ENCODE data around the gene MRFAP1.
"Not testable (repeated sequence)": the region's sequence is repeated elsewhere in the genome, so short reads cannot be mapped to it uniquely, and the experiment has no call there.

The MRFAP1 gene

DNA sequence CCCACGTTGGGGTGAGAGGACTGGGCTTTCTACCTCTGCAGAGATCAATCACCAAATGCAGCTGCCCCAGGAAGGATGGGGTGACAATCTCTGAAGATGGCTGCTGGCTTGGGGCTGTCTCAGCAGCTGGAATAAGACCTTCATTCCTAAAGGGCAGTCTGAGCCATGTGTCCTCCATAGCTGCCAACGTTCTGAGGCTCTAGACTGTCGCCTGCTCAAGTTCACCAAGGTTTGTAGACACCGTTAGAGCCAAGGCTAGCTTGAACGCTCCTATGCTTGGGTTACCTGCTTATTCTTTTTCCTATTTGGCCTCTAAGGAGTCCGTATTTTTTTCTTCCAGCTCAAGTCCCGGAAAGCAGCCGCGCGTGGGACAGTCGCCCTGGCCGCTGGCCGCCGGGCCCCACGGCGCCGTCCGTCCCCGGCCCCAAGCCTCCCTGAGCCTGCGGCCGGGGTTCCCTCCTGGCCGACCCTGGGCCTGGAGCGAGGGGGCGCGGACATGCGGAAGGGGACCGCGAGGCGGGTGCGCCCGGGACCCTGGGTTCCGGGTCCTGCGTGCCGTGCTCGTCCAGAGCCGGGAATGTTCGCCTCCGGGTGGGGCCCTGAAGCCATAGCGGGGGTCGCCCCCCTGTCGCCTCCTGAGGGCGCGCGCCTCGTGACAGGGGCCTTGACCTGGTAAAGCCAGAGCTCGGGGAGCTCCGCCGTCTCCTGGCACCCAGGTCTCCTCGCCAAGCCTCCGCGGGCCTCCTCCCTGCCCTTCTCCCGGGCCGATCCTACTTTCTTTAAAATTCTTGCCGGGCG is 23.3 kb downstream of the MRFAP1 start:
- FAIRE-seq (no peak), DNase-seq (ENCODE audit: low spot score) (no peak)

DNA sequence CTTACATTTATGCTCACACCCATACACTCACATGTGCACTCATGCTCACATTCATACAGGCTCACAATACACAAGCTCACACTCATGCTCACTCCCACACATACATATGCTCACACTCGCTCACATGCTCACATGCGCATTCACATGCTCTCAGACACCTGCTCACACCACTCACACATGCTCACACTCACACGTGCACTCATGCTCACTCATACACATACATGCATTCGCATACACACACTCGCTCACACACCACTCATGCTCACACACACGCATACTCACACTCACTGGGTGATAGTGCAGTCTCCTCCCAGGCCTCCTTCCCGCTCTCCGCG is 24.8 kb downstream of the MRFAP1 start:
- DNase-seq (ENCODE audit: low spot score) = no peak
- FAIRE-seq = no peak

DNA sequence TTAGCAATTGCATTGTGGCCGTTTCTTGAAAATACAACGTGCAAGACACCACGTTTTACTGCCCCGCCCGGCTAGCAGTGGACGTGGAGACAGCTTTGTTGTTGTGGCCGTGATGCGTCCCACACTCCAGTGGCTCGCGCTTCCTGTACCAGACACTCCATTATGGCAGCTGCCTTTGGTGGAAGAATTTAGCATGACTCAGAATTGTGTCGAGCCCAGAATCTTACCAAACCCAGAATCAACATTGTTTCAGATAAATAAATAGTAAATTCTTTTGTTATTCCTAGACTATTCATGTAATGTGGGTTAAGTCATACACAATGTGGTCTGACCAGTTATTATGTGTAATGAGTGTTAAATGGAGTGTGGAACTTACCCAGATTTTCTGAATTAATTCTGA is 27.9 kb downstream of the MRFAP1 start:
- FAIRE-seq (no peak), DNase-seq (ENCODE audit: low spot score) (peak; percentile 48)

DNA sequence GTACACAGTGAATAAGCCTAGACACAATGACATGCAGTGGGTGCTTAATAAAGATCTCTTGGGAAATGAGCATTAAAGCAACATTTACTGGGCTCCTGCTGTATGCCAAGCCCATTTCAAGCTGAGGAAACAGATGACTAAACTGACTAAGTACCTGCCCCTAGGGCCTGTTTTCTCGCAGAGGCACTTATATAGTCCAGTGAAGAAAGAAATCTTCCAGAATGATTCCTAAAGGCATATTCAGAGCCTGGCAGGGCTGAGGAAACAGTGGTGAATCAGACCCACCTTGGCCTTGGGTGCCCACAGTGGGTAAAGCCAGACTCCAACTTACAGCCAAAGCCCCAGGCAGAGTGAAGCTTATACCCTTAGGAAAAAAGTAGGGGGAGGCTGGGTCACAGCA is 31.2 kb downstream of the MRFAP1 start:
- no peak for FAIRE-seq
- DNase-seq (ENCODE audit: low spot score) = no peak

DNA sequence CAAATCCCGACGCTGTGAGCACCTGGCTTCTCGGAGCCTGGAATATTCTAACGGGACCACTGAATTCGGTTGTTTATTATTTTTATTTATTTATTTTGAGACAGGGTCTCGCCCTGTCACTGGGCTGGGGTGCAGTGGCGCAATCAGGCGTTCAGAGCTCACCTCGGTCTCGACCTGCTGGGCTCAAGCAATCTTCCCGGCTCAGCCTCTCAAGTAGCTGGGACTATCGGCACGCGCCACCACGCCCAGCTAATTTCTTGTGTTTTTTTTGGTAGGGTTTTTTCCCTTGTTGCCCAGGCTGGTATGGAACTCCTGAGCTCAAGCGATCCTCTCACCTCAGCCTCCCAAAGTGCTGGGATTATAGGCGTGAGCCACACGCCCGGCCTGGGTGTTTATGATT is 31.6 kb downstream of the MRFAP1 start:
- no peak for FAIRE-seq
- DNase-seq (ENCODE audit: low spot score) = no peak

DNA sequence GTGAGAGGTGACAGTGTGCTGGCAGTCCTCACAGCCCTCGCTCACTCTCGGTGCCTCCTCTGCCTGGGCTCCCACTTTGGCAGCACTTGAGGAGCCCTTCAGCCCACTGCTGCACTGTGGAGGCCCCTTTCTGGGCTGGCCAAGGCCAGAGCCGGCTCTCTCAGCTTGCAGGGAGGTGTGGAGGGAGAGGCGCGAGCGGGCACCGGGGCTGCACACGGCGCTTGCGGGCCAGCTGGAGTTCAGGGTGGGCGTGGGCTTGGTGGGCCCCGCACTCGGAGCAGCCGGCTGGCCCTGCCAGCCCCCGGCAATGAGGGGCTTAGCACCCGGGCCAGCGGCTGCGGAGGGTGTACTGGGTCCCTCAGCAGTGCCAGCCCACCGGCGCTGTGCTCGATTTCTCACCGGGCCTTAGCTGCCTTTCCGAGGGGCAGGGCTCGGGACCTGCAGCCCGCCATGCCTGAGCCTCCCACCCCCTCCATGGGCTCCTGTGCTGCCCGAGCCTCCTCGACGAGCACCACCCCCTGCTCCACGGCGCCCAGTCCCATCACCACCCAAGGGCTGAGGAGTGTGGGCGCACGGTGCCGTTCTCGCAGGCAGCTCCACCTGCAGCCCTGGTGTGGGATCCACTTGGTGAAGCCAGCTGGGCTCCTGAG is 32.2 kb downstream of the MRFAP1 start:
- DNase-seq (ENCODE audit: low spot score); FAIRE-seq: not testable (repeated sequence)

DNA sequence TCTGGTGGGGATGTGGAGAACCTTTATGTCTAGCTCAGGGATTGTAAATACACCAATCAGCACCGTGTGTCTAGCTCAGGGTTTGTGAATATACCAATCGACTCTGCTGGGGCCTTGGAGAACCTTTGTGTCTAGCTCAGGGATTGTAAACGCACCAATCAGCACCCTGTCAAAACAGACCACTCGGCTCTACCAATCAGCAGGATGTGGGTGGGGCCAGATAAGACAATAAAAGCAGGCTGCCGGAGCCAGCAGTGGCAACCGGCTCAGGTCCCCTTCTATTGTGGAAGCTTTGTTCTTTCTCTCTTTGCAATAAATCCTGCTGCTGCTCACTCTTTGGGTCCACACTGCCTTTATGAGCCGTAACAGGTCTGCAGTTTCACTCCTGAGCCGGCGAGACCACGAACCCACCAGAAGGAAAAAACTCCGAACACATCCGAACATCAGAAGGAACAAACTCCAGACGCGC is 32.7 kb downstream of the MRFAP1 start:
- not testable (repeated sequence) for FAIRE-seq; DNase-seq (ENCODE audit: low spot score)

DNA sequence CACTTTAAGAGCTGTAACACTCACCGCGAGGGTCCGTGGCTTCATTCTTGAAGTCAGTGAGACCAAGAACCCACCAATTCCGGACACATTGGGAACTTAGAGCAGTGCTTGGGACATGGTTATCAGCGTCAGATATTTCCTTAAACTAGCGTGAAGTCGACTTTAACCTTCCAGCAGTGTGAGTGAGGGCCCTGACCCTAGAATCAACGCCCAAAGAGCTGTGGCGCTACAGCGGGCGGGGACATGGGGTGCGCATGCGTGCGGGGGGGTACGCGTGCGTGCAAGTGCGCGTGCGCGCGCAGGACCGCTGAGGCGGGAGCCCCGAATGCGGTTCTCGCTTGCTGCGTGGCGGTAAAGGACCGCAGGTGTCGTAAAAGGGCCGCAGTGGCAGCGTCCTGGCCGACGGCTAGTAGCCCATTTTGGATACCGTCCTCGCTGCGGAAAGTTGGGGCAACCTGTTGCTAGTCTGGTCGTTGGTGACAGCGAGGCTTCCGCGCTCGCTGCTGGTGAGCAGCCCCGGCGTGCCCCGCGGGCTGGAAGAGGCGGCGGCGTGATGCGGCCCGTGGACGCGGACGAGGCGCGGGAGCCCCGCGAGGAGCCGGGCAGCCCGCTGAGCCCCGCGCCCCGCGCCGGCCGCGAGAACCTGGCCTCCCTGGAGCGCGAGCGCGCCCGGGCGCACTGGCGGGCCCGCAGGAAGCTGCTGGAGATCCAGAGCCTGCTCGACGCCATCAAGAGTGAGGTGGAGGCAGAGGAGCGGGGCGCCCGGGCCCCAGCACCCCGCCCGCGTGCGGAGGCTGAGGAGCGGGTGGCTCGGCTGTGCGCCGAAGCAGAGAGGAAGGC is 33.4 kb downstream of the MRFAP1 start:
- DNase-seq (ENCODE audit: low spot score) (no peak), FAIRE-seq (no peak)

DNA sequence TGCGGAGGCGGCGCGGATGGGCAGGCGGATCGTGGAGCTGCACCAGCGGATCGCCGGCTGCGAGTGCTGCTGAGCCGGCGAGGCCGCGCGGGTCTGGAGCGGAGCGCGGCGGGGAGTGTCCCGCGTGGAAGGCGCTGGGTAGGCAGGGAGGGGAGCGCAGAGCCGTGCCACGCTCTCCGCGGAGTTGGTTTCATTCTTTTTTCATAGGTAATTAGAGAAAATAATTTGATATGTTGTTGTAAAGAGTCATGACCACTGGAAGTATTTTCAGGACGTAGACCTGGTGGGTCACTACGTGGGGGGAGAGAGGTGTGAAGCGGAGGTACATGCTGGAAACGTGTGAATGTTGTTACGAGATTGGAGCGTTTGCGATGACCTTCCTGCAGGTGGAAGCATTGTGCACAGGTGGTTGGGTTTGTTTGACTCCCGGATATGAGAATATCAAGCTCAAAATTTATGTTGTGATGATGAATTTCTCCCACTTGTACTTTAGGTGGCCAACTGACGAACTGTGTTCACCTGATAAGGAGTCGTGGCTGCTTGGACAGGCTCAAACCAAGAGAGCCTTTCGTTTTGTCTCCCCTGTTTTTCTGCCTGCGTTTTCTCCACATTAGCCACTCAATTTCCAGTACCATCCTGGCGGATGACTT is 34.1 kb downstream of the MRFAP1 start:
- FAIRE-seq = no peak

DNA sequence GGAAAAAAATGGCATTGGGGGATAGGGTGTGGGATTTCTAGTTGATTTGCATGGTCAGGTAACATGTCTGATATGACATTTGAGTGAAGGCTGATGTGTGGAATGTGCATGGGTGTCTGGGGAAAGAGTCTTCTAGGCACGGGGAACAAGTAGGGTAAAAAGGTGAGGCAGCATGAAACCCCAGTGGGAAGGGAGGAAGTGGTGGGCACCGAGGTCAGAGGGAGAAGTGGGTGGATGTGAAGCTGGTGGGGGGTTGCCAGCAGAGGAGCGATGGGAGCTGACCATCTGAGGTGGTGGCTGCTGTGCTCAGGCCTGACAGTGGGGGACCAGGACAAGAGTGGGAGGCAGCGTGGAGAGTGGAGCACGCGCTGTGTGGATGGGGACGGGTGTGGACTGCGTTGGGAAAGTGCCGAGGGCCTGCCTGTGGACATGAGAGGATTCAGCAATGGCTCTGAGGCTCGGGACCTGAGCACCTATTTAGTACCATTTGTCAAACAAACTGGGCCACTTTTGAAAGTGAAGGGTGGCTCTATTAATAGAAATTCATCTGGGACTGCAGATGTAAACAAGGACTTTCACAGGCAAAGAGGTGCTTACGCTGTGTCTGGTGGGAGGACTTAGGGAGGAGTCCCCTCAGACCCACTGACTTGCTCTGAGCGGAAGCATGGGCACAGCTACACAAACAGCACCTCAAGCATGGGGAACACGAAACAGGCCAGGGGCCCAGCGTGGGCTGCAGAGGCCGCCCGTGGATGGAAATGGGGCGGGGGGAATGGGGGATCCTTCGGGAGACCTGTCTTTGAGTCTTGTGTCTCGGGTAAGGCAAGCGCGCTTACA is 36.5 kb downstream of the MRFAP1 start:
- FAIRE-seq (no peak), DNase-seq (ENCODE audit: low spot score) (no peak)

More for the DNA sequence above, 34.1 kb downstream of the MRFAP1 start:
- DNase-seq (ENCODE audit: low spot score) = no peak

DNA sequence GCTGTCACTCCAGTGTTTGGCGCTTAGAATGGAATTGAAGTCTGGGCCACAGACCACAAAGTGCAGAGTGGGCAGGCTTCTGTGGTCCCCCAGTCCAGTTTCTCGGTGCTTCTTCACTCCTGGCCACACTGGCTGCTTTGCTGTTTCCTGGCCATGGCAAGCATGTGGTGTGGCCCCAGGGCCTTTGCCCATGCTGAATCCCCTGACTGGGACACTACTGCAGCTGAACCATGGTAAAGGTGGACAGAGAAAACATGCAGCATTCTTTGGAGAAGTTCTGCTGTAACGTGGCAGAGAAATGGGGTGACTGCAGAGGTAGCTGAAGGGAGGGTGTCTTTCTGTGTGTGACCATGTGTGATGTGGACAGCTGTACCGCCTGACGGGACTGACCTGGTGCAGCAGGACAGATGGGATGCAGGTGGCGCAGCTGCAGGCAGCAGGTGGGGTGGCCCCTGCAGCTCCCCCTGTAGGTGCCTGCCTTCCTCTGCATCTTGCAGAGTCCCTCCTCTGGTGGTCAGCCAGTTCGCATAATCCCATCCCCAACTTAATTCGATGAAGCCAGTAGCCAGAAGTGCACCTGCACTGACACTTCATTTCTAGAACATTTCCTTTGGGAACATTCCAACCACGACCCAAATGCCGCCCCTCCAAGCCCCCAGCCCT is 40.0 kb downstream of the MRFAP1 start:
- FAIRE-seq = no peak

DNA sequence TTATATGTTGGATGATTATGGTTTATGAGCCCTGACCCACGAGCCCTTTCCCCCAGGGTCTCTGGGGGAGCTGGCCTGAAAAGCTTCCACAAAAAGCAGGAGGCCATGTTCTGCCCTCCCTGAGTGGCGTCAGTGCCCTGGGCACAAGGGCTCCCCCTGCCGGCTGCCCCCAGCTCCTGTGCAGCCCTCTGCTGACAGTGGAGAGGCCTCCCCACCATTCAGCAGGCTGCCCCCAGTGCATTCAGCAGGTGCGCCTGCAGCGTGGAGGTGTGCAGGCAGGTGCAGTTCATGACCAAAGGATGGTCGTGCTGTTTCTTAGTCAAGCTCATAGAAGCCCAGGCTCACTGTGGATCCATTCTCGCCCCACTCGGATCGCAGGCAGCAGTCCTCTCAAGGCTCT is 40.7 kb downstream of the MRFAP1 start:
- DNase-seq (ENCODE audit: low spot score) (no peak), FAIRE-seq (no peak)

More for the DNA sequence above, 40.0 kb downstream of the MRFAP1 start:
- DNase-seq (ENCODE audit: low spot score) = no peak

DNA sequence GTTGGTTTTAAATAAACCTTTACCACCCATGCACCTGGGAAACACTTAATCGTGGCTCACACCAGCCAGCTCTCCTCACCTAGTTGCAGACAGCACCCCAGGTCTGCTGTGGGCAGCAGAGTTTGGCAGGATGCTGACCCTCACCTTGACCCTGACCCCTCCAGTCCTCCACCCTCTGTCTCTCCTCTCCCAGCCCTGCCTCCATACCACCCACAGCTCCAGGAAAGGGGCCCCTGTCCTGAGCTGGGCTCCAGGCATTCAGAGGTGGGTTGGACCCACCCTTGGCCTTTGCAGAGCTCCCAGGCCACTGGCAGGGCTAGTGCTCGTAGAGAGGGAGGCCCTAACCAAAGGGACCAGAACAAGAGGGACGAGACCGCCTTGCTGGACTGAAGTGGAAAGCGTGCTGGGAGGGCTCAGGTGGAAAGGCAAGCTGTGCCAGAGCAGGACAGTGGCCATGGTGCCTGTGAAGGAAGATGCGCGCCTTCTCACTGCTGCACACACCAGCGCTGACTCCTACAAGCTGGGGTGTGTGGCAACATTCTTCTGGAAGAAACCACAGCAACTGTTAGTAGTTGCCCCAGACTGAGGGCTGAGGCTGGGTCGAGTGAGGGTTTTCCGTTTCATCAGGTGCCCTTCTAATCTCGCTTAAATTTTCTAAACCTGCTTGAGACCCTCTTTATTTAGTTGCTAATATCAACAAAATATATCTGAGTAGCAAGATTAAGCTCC is 42.5 kb downstream of the MRFAP1 start:
- no peak for DNase-seq (ENCODE audit: low spot score)

DNA sequence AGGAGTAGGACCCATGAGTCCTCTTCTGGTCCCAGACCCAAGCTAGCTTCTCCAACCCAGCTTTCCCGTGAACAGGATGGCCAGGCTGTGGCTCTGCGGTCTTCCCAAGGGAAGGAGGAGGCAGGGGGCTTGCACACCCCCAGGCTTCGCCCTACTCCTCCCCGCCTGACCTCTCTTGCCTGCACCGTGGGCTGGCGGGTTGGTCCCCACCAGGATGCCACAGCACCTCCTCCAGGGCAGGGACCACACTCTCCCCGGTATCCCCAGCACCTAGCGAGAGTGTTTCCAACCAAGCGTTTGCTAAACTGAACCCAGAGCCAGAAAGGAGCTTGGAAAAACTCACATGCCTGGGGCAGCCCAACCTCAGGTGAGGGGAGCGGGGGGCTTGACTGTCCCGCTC is 44.2 kb downstream of the MRFAP1 start:
- DNase-seq (ENCODE audit: low spot score) = no peak
- no peak for FAIRE-seq

More for the DNA sequence above, 42.5 kb downstream of the MRFAP1 start:
- no peak for FAIRE-seq

DNA sequence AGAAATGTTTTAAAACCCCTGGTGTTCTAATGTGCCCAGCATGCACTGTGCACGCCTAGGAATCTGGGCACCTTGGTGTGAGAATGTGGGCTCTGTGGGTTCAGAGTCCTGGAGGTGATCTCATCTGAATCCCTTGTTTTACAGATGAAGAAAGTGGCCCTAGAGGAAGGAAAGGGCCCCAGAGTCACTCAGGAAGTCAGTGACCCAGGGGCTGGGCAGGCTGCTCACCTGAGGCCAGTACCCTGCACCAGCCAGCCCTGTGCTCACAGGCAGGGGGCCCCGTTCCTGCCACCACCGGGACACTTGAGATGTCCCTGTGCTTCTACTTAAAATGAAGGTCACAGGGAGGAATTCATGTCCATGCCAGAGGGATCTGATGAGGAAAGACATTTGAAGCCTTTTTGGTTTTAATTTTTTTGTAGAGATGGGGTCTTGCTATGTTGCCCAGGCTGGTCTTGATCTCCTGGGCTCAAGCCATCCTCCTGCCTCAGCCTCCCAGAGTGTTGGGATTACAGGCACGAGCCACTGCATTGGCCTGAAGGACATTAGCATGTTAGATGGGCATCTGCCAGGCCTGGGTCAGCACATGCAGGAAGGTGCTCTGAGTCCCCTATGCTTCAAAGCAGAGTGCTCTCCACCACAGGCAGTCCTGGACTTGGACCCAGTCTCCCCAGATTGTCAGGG is 45.8 kb downstream of the MRFAP1 start:
- no peak for FAIRE-seq
- no peak for DNase-seq (ENCODE audit: low spot score)

DNA sequence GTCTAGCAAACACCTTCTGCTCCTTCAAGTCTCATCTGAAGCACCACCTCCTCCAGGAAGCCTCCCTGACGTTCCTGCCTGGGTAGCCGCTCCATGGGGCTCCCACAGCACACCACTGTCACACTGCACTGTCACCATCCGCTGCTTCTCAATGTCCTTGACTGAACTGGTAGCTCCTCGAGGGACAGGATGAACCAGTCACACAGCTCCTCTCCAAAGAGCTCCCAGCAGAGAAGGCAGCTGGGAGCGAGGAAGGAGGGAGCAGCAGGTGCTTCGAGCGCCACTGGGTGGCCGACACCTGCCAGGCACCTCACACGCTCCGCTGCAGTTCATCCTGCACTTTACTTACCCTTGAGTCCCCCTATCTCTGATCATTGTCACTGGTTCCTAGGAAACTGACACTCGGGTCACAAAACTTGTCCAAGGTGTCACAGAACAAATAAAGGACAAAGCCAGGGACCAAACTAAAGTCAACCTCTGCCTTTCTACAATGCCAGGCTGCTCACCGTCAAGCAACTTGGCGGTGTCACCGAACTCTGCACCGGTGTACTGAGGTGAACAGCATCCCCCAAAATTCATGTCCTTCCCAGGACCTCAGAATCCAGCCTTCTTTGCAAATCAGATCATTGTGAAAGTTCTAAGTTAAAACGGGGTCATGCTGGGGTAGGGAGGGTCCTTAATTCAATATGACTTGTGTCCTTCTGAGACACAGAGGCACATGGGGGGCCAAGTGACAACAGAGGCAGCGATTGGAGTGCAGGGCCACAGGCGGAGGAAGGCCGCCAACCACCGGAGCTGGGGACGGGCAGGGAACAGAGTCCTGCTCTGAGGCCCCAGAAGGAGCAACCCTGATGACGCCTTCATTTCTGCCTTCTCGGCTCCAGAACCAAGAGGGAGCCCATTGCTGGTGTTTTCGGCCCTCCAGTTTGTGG is 47.7 kb downstream of the MRFAP1 start:
- no peak for DNase-seq (ENCODE audit: low spot score)
- FAIRE-seq = no peak

DNA sequence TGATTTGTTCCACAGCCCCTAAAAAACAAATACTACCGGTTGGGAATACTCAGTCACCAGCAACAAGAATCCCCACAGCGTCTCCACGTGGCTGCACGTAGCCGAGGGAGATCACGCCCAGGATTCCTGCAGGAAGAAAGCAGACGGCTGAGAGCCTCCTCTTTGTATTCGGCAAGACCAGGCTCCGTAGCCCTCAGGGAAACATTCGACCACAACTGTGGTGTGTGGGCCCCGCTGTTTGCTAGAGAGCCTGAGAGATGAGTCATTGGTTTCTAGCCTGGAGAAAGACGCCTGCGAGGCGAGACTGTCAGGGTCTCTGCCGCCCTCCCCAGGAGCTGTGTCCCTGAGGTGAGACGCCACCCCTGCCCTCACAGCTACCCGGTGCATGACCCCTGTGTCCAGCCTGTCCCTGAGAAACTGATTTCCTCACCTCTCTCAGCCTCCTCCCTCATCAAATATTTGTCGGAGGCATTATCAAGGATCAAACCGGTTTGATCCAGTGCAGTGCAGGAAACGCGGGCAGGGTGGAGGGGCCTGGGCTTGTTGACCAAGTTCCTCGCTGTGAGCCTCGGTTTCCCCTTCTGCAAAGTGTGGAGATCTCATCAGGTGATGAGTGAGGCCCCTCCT is 48.5 kb downstream of the MRFAP1 start:
- DNase-seq (ENCODE audit: low spot score) = peak; percentile 92
- no peak for FAIRE-seq

Measured in urothelium cell line (cell line).